ENCODE results near the gene GPC6. TPM values are rescaled to one million over a fixed set of nuclear protein-coding genes. Genes with fewer than 3 reads are reported as not detected.

GPC6 gene
- total and polyA plus RNA-seq, 9 of the 15 experiments (the other 6 are each of a cell fraction or from before 2014, with no cell fraction given), result under 0.01 to 0.20 (median 0.01) TPM; not detected in 4

DNA sequence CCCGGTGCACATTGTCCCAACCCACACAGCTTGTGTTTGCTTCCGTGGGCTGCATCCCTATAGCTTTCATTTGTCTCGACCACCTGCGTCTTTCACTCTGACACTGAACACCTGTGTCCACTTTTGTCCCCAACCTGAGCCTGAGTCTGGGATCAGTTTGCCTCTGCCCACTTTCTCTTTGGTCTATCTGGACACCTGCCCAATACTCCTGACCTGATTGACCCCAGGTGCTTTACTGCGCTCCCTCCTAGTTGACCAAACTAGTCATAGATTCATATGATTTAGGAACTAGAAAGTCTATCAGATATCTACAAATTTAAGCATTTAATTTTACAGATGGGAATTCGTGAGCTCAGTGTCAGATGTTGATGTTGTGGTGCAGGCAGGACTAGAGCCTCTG lies 1043.0 kb downstream of the GPC6 start (continued):
- TF ChIP-seq, protein P1, sequence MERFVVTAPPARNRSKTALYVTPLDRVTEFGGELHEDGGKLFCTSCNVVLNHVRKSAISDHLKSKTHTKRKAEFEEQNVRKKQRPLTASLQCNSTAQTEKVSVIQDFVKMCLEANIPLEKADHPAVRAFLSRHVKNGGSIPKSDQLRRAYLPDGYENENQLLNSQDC (CRISPR knock-in tag; IDR thresholded peaks at IDR 0.05), result no peak
- TF ChIP-seq, protein P2, sequence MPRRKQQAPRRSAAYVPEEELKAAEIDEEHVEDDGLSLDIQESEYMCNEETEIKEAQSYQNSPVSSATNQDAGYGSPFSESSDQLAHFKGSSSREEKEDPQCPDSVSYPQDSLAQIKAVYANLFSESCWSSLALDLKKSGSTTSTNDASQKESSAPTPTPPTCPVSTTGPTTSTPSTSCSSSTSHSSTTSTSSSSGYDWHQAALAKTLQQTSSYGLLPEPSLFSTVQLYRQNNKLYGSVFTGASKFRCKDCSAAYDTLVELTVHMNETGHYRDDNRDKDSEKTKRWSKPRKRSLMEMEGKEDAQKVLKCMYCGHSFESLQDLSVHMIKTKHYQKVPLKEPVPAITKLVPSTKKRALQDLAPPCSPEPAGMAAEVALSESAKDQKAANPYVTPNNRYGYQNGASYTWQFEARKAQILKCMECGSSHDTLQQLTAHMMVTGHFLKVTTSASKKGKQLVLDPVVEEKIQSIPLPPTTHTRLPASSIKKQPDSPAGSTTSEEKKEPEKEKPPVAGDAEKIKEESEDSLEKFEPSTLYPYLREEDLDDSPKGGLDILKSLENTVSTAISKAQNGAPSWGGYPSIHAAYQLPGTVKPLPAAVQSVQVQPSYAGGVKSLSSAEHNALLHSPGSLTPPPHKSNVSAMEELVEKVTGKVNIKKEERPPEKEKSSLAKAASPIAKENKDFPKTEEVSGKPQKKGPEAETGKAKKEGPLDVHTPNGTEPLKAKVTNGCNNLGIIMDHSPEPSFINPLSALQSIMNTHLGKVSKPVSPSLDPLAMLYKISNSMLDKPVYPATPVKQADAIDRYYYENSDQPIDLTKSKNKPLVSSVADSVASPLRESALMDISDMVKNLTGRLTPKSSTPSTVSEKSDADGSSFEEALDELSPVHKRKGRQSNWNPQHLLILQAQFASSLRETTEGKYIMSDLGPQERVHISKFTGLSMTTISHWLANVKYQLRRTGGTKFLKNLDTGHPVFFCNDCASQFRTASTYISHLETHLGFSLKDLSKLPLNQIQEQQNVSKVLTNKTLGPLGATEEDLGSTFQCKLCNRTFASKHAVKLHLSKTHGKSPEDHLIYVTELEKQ (CRISPR knock-in tag; IDR thresholded peaks at IDR 0.05), result no peak
- TF ChIP-seq ZNF584 (CRISPR knock-in tag; IDR thresholded peaks at IDR 0.05; ENCODE audit: low read depth), result no peak
- TF ChIP-seq, protein P3, sequence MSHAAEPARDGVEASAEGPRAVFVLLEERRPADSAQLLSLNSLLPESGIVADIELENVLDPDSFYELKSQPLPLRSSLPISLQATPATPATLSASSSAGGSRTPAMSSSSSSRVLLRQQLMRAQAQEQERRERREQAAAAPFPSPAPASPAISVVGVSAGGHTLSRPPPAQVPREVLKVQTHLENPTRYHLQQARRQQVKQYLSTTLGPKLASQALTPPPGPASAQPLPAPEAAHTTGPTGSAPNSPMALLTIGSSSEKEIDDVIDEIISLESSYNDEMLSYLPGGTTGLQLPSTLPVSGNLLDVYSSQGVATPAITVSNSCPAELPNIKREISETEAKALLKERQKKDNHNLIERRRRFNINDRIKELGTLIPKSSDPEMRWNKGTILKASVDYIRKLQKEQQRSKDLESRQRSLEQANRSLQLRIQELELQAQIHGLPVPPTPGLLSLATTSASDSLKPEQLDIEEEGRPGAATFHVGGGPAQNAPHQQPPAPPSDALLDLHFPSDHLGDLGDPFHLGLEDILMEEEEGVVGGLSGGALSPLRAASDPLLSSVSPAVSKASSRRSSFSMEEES (CRISPR knock-in tag; IDR thresholded peaks at IDR 0.05), result no peak
- no peak for TF ChIP-seq MAFG (tag; conservative IDR thresholded peaks at IDR 0.05)

DNA sequence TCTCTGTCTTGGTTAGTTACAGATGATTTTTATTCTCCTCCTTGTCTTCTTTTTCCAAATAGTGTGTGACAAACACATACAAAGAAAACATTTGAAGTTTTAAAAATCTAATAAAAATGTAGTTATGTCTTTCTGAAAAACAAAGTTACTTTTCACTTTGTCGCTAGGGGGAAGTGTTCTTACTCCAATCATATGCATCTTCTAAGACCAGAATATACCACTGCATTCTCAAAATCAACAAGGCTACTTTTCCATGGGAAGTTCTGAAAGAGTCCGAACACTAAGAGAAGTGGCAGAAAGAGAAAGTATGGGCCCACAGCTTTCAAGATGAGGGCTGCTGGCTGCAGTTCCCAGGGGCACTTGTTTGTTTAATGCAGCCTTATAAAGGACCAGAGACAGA lies 1043.9 kb downstream of the GPC6 start:
- no peak for DNase-seq (ENCODE audit: extremely low read depth in 1 of 4, low spot score in 3 of 4)
- H3K4me1 ChIP-seq (replicated peaks in 1 of 2; ENCODE audit: control insufficient read depth in 2 of 2, insufficient read depth in 2 of 2, low read length in 2 of 2), result no peaks in the 10 kb centered on the region
- FAIRE-seq, result no peak
- H3K9me3 ChIP-seq (replicated peaks; ENCODE audit: control insufficient read depth, insufficient read depth, low read depth, low read length), result no peaks in the 10 kb centered on the region
- H3K9me1 ChIP-seq (ENCODE audit: control insufficient read depth, insufficient read depth, low read length), result no peaks in the 10 kb centered on the region
- no TSS peak for BruUV-seq (replicated peaks)
- H3K4me2 ChIP-seq (ENCODE audit: insufficient read depth, low read length), result no peak overlapping the region
- POLR2A ChIA-PET, result no interaction called here
- no peaks in the 10 kb centered on the region for H3K36me3 ChIP-seq (ENCODE audit: control insufficient read depth, insufficient read depth, low read length)
- H3K4me3 ChIP-seq, result no peak overlapping the region
- intact Hi-C loops (cut with micrococcal nuclease) (no loop called here), in situ Hi-C loops (cut with MboI) (no loop called here)
- no peak overlapping the region for H3K27ac ChIP-seq (ENCODE audit: extremely low read depth, low read depth, low read length)
- TF ChIP-seq, protein P1 (CRISPR knock-in tag; IDR thresholded peaks at IDR 0.05), result no peak
- TF ChIP-seq ZNF384 (IDR thresholded peaks at IDR 0.05; ENCODE audit: low read depth, low read length), result no peak
- H3K27me3 ChIP-seq (ENCODE audit: control insufficient read depth in 2 of 2, insufficient read depth in 2 of 2, low read length in 2 of 2), result no peaks in the 10 kb centered on the region
- CTCF ChIA-PET (ENCODE audit: low intra/inter-chr PET ratio), result no interaction called here
- ATAC-seq, result no peak
- no peaks in the 10 kb centered on the region for H4K20me1 ChIP-seq (replicated peaks; ENCODE audit: control insufficient read depth, insufficient read depth, low read length)
- 8% methylated on average over 2 of the region's 2 CpGs for WGBS (ENCODE audit: insufficient coverage, low coverage, missing lambda C conversion rate)
- no peaks in the 10 kb centered on the region for H3K79me2 ChIP-seq (ENCODE audit: control insufficient read depth, insufficient read depth, low read length)
- H3K9ac ChIP-seq (ENCODE audit: insufficient read depth in 1 of 2, low read depth in 2 of 2, low read length in 2 of 2), result no peak overlapping the region
- no peak overlapping the region for H2AFZ ChIP-seq (ENCODE audit: low read depth, low read length)
